Osteocyte (in vitro differentiated cells): ENCODE results near the gene SKOR2. TPM values are rescaled to one million over a fixed set of nuclear protein-coding genes. Genes with fewer than 3 reads are reported as not detected.
A peak's percentile ranks its signal among the peaks of the same experiment; 100 is the strongest.
"Not testable (repeated sequence)": the region's sequence is repeated elsewhere in the genome, so short reads cannot be mapped to it uniquely, and the experiment has no call there.

Experiments
- DNase-seq: peaks from one replicate; pipeline ENCODE4 v3.0.0; 2021; ENCODE audit warnings: mixed read lengths; ENCODE audit not compliant: unreplicated experiment; ENCODE audit errors: extremely low spot score
- H3K27ac Mint-ChIP-seq: one replicate; pipeline ENCODE4 v1.8.0; 2021; ENCODE audit warnings: mild to moderate bottlenecking, mixed read lengths; ENCODE audit not compliant: unreplicated experiment
- H3K27me3 Mint-ChIP-seq: one replicate; pipeline ENCODE4 v1.8.0; 2021; ENCODE audit warnings: mixed read lengths; ENCODE audit not compliant: unreplicated experiment
- H3K36me3 Mint-ChIP-seq: one replicate; pipeline ENCODE4 v1.8.0; 2021; ENCODE audit warnings: mixed read lengths; ENCODE audit not compliant: unreplicated experiment
- H3K4me1 Mint-ChIP-seq: one replicate; pipeline ENCODE4 v1.8.0; 2021; ENCODE audit warnings: mixed read lengths; ENCODE audit not compliant: unreplicated experiment
- H3K4me3 Mint-ChIP-seq: one replicate; pipeline ENCODE4 v1.8.0; 2021; ENCODE audit warnings: mild to moderate bottlenecking, moderate library complexity, mixed read lengths; ENCODE audit not compliant: unreplicated experiment
- H3K9me3 Mint-ChIP-seq: one replicate; pipeline ENCODE4 v1.8.0; 2021; ENCODE audit warnings: mixed read lengths; ENCODE audit not compliant: unreplicated experiment
- total RNA-seq: library from RNA; stranded (reverse); gene quantifications from 2 replicates; pipeline ENCODE4 v1.2.1, GENCODE V29; 2021
- TF ChIP-seq, protein P1 (sequence below): fragments of 200-600 bp; sonication (generic); IDR thresholded peaks from 2 replicates; pipeline ENCODE4 v1.5.0; 2021; ENCODE audit warnings: antibody characterized with exemption, mild to moderate bottlenecking, moderate library complexity

Gene SKOR2
- total RNA-seq, 1 donor from 2014 or later: not detected

DNA sequence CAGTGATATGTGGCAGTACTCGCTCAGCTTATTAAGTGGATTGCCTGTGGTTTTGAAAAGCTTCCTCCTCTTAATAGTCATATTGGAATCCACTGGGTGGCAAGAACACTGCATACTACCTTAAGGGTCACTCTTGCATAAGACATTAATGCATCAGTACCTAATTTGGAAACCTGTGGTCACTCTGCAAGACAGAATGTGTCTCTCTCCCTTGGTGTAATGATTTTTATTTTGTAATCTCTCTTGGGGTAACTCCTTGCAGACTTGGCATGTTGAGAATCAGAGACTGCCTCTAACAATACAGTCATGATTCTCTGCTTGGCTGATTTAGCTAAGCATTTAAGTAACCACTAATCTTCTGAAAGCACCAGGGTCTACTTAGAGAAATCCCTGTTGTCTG, 42.3 kb downstream of the SKOR2 start:
- TF ChIP-seq, protein P1, sequence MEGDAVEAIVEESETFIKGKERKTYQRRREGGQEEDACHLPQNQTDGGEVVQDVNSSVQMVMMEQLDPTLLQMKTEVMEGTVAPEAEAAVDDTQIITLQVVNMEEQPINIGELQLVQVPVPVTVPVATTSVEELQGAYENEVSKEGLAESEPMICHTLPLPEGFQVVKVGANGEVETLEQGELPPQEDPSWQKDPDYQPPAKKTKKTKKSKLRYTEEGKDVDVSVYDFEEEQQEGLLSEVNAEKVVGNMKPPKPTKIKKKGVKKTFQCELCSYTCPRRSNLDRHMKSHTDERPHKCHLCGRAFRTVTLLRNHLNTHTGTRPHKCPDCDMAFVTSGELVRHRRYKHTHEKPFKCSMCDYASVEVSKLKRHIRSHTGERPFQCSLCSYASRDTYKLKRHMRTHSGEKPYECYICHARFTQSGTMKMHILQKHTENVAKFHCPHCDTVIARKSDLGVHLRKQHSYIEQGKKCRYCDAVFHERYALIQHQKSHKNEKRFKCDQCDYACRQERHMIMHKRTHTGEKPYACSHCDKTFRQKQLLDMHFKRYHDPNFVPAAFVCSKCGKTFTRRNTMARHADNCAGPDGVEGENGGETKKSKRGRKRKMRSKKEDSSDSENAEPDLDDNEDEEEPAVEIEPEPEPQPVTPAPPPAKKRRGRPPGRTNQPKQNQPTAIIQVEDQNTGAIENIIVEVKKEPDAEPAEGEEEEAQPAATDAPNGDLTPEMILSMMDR: no peak
- Mint-ChIP-seq H3K27ac (no peak overlapping the region), H3K9me3 (no peaks in the 10 kb centered on the region), H3K27me3 (peaks cover 65% of the 10 kb centered on the region), H3K4me1 (no peaks in the 10 kb centered on the region), H3K36me3 (no peaks in the 10 kb centered on the region), H3K4me3 (no peak overlapping the region)
- DNase-seq: no peak

DNA sequence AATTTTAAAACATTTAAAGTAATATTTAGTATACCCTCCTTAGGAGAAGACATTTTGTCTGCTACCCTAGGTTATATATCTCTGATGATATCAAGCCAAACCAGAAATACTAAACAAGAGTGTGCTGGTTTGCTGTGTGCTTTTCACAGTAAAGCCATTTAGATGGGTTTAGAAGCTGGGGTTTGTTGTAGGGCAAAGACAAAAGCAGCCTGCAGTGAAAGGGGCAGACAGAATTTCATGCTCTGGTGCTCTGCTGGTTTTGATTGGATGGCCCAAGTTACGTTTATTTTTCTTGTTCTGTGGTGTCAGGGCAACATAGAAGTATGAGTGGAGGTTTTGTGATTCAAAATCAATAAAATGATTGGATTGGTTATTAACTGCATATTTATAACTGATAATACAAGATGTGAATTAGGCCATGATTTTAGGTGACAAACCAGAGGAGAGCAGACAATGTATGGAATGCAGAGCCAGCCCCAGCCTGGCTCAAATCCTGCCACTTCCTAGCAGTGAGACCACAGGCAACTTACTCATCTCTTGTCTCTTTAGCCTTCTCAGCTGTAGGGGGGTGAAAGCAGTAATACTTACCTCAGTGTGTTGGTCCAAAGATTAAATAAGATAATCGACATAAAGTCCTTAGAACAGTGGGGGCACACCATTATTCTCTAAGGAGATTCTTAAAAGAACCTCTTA, 44.4 kb downstream of the SKOR2 start:
- Mint-ChIP-seq H3K27ac (no peak overlapping the region), H3K36me3 (no peaks in the 10 kb centered on the region), H3K4me1 (no peaks in the 10 kb centered on the region), H3K27me3 (peaks cover 61% of the 10 kb centered on the region), H3K9me3 (no peaks in the 10 kb centered on the region), H3K4me3 (no peak overlapping the region)
- DNase-seq: no peak
- TF ChIP-seq, protein P1: no peak

DNA sequence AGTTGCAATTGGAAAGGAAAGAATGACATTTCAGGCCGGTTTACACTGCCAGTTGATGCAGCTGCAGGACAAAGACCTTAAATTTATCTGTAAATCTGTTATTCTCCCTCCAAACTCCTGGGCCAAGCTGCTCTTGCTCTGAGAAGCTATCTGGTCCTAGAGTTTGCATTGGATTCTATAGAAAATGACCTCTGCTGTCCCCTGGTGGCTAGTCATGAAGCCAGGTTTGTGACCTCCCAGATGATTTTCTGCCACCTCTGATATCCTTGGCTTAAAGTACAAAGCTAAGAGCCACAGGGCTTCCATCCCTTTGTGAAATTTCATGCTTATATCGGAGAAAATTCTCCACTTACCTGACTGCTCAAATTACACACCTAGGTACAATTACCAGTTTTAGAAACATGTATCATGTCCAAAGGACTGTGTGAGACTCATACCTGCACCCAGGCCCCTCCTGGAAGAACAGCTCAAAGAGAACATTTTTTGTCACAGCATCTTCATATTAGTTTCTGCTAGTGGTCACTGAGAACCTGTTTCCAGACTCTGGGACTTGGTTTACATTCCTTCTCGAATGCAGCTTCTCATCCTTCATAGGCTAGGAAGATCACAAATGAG, 46.4 kb downstream of the SKOR2 start:
- Mint-ChIP-seq H3K27ac (no peak overlapping the region), H3K9me3 (no peaks in the 10 kb centered on the region), H3K4me1 (no peaks in the 10 kb centered on the region), H3K4me3 (no peak overlapping the region), H3K27me3 (peaks cover 61% of the 10 kb centered on the region), H3K36me3 (no peaks in the 10 kb centered on the region)
- TF ChIP-seq, protein P1: peak; percentile 68
- no peak for DNase-seq

DNA sequence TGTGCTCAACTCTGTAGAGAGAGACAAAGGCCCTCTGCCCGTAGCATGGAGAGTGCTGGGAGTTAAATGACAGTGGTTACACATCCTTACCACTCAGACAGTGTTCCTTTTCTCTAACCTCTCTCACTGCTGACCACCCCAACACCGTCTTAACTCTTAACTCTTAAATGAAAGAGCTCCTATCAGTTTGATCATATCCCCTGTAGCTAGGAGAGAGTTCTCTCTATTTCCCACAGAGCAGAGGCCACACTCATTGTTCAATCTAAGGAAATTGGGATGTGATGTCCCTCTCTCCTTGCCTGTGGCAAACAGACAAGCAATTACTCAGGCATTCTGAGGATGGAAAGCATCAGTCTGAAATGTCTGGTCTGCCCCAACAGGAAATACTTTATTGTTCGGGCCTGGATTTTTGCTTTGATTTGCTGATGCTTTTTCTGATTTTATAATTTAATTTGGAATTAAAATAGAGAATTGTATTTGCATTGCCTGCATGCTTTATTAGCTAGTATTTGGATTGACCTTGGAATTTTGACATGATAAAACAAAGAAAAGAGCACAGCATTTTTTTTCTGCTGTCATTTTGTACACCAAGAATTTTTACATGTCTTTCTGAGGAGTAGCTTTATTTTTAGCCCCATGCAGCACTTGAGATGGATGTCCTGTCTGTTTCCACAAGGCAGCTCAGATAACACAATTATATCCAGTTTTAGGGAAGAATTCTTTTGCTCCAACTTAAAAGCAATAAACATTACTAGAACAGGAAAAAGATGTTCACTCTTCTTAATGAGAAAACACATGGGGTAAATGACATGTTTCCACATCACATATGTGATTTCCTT, 47.6 kb downstream of the SKOR2 start:
- H3K9me3 Mint-ChIP-seq: no peaks in the 10 kb centered on the region
- no peaks in the 10 kb centered on the region for H3K36me3 Mint-ChIP-seq
- peaks cover 61% of the 10 kb centered on the region for H3K27me3 Mint-ChIP-seq
- TF ChIP-seq, protein P1: no peak
- H3K4me3 Mint-ChIP-seq: no peak overlapping the region
- DNase-seq: no peak
- no peak overlapping the region for H3K27ac Mint-ChIP-seq
- no peaks in the 10 kb centered on the region for H3K4me1 Mint-ChIP-seq

DNA sequence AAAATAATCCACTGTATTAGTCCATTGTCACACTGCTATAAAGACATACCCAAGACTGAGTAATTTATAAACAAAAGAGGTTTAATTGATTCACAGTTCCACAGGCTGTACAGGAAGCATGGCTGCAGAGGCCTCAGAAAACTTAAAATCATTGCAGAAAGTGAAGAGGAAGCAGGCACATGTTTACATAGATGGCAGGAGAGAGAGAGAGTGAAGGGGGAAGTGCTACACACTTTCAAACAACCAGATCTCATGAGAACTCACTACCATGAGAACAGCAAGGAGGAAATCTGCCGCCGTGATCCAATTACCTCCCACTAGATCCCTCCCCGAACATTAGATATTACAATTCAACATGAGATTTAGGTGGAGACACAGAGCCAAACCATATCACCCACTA, 55.5 kb downstream of the SKOR2 start:
- not testable (repeated sequence) for H3K27ac Mint-ChIP-seq, DNase-seq
- peaks cover 69% of the 10 kb centered on the region for H3K27me3 Mint-ChIP-seq

More for the DNA sequence above, 55.5 kb downstream of the SKOR2 start:
- not testable (repeated sequence) for H3K36me3 Mint-ChIP-seq, H3K4me1 Mint-ChIP-seq, H3K9me3 Mint-ChIP-seq, H3K4me3 Mint-ChIP-seq
